HG02610 (cell line): ENCODE data around the gene GNB1.
A peak's percentile ranks its signal among the peaks of the same experiment; 100 is the strongest.

Source experiments
- ATAC-seq: cut with Tn5 transposase; IDR thresholded peaks from one replicate; pipeline ENCODE4 v1.9.1; 2021; ENCODE audit warnings: mild to moderate bottlenecking, moderate library complexity; ENCODE audit not compliant: unreplicated experiment

The GNB1 gene

DNA sequence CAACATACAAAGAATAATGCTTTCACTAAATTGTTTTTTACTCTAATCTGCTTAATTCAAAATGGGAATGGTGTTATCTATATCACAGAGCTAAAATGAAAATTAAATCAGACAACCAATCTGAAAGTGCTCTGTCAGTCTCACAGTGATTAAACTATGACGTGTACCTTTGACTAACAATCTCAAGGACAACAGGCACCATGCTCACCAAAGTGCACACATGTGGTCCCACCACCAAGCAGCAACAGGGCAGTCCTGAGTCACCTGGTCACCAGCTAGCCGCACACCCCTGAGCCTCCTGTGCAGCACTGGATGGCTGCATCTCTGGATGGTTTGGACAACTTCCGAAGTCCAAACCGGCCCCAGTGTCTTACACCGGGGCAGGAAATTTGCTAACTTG, 58.1 kb downstream of the GNB1 start:
- ATAC-seq, result no peak

- ATAC-seq, result no peak
Measured at GRCh38 chr1:1832166-1832565, 58.7 kb downstream of the GNB1 start.

GRCh38 chr1:1827089-1827848, 63.6 kb downstream of the GNB1 start:
- no peak for ATAC-seq

DNA sequence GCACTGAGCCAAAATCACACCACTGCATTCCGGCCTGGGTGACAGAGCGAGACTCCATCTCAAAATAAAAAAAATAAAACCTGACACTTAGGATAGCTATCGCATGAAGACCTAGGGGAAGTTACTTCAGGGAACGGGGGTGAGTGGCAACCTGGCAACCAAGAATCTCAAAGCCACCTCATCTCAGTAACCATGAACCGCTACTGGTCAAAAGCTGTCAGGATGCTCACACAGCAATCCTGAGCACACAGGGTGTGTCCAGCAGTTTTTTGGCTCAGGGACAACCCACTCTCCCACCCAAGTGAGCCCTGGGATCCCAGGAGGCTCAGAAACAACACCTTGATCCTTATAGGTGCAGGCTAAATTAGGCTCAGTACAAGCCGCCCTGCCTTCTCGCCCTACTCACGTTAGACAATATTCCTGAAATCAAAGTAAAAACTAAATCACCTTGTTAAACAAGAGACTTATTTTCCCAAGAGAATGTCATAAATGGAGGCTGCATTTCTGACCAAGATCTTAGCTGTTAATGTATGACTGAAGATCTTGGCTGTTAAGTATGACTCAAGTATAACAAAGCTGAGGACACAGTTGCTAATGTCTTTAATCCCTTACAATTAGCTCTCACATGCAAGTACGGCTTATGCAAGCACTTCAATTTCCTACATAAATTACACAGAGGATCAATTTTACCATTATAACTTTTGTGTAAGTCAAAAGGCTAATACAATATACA, 64.4 kb downstream of the GNB1 start:
- no peak for ATAC-seq

DNA sequence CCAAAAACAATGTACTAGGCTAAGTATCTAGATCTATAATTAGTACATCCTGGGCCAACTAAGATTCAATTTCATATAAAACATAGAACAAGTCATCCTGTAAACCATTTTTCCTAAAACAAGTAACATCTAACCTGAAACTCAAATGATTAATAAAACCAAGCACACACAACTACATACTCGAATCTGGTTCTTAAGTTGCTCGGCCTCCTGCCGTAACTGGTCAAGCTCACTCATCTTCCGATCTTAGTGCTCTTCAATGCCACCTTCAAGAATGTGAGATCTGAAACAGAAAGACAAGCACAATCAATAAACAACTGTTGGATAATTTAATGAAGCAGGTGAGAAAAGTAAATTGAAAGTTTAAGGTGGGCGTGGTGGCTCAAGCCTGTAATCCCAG, 65.7 kb downstream of the GNB1 start:
- ATAC-seq, result no peak

DNA sequence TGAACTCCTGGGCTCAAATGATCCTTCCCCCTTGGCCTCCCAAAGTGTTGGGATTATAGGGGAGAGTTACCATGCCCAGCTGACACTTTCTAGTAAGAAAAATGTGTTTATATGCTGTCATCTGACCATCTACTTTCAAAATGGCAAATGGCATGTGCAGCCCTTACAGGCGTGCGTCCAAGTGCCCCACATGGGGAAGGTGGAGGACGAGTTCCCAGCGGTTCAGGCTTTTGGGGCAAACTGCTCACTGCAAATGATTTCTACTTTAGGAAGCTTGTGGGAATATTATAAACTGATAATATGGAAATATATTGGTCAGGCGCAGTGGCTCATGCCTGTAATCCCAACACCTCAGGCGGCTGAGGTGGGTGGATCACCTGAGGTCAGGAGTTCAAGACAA, 71.1 kb downstream of the GNB1 start:
- no peak for ATAC-seq

- ATAC-seq, result no peak
Measured at GRCh38 chr1:1817221-1817620, 73.7 kb downstream of the GNB1 start.

DNA sequence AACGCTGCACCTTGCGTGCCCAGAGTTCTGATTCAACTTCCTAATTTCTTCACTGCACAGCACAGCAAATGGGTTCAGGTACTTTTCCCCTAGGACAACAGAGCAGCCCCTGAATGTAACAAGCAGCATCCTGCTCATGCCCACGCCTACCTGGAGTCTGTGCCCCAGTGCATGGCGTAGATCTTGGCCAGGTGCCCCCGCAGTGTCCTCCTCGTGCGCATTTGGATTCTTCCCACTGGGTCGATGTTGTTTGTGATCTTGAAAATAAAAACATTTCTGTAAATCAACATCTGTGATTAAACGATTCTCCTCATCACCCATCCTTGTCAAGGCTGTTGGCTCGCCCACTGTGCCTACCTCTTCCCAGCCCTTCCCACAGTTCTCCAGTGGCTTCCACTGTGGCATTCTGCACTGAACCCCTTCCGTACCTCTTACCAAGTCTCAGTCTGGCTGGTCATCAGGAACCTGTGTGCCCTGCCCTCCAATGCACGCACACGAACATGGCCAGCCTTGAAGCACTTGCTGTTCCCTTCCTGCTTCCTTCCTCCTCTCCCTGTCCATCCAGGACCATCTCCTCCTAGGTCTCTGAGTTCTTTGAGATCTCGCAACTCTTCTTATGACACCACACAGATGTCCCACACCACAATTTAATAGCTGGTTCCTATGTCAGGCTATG, 75.1 kb downstream of the GNB1 start:
- no peak for ATAC-seq

- ATAC-seq, result no peak
Measured at GRCh38 chr1:1809489-1809888, 81.4 kb downstream of the GNB1 start.

DNA sequence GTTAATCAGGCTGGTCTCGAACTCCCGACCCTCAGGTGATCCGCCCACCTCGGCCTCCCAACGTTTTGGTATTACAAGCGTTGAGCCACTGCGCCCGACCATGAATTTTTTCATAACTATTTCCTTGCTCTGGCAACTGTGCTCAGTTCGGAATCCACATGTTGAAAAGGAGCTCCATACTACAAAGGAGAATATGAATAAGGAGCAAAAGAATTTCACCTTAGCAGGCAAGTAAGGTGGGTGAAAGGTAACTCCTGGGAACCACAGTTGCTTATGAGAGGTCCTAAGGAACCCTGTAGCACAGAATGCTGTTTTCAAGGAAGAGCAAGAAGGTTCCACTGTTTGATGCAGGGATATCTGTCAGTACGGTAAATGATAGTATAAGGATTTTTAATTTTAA, 82.7 kb downstream of the GNB1 start:
- no peak for ATAC-seq

DNA sequence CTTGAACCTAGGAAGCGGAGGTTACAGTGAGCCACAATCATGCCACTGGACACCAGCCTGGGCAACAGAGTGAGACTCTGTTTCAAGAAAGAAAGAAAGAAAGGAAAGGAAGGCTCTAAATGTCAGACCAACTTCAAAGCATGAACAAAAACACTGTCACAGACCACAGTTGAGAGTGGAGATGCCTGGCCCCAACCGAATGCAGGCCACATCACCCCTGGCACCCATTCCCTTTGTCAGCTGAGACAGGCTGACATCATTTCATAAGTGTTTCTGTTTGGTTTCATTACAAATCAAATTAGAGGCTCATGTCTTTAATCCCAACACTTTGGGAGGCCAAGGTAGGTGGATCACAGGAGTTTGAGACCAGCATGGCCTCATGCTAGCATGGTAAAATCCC, 84.0 kb downstream of the GNB1 start:
- ATAC-seq, result no peak

DNA sequence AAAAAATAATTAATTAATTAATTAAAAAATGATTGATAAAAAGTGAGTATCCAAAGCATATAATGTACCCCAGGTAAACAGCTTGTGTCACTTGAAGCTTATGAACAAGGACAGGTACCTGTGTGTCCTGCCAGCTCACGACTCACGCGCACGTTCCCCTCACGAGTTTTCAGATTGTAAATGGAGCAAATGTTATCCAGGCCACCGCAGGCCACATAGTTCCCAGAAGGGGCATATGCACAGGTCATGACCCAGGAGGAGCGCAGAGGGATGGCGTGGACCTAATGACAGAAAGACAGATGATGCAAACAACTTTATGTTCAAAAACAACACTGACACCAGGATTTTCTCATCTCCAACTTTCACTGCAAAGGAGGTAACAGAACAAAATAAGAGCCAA, 86.6 kb downstream of the GNB1 start:
- no peak for ATAC-seq

DNA sequence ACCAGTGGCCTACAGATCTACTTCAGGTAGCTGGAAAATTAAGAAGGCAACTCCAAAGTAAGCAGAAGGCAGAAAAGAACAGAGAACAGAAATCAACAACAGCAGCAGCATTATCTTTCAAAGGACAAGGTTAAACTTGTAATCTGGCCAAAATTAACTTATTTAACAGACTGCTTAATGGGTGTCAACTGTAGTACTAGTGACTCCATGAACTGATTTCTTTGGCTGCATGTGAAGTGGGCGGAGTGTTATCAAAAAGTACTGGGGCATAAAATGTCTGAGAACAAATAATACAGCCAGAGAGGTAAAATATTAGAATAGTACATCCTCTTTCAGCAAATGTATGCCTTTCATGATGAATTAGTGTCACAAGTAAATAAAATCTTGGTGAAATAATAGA, 88.0 kb downstream of the GNB1 start:
- no peak for ATAC-seq

DNA sequence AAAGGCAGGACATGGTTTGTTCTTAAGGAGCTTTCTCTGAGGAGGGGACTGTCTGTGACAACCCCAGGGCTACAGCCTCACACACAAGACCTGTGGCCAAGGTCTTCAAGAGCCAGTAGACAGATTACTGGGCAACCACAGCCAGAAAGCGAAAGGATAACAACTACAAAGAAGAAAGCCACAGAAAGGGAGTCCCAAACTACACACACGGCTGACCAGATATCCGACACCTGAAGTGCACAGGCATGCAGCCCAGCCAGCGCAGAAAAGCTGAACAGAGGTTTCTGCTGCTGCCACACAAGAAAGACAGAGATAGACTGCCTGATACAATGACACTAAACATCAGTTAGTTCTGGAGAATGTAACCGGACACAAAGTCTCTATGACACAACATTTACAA, 91.2 kb downstream of the GNB1 start:
- ATAC-seq, result peak; percentile 78

GRCh38 chr1:1797731-1798341, 93.1 kb downstream of the GNB1 start:
- ATAC-seq, result no peak

DNA sequence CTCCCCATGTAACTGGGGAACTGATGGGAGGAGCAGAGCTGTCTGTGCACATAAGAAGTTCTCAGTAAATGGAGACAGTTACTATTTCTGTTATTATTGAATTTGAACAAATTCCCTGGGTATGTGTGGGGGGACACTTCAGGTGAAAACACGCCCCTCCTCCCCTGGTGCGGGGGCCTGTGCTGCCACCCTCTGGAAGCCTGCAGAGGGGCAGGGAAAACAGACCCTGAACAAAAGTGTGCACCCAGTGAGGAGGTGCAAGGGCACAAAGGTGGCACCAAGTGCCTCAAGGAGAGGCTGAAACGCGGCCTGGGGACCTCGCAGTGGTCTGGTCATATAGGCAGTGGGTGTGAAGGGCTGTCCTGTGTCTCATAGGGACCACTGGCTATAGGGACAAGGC, 94.4 kb downstream of the GNB1 start:
- no peak for ATAC-seq

- no peak for ATAC-seq
Measured at GRCh38 chr1:1794999-1795398, 95.9 kb downstream of the GNB1 start.

GRCh38 chr1:1793481-1794244, 97.2 kb downstream of the GNB1 start:
- no peak for ATAC-seq

GRCh38 chr1:1788646-1789431, 102.0 kb downstream of the GNB1 start:
- no peak for ATAC-seq

GRCh38 chr1:1788136-1788535, 102.8 kb downstream of the GNB1 start:
- no peak for ATAC-seq
